ENCODE data around the gene RELA.

RELA gene

DNA sequence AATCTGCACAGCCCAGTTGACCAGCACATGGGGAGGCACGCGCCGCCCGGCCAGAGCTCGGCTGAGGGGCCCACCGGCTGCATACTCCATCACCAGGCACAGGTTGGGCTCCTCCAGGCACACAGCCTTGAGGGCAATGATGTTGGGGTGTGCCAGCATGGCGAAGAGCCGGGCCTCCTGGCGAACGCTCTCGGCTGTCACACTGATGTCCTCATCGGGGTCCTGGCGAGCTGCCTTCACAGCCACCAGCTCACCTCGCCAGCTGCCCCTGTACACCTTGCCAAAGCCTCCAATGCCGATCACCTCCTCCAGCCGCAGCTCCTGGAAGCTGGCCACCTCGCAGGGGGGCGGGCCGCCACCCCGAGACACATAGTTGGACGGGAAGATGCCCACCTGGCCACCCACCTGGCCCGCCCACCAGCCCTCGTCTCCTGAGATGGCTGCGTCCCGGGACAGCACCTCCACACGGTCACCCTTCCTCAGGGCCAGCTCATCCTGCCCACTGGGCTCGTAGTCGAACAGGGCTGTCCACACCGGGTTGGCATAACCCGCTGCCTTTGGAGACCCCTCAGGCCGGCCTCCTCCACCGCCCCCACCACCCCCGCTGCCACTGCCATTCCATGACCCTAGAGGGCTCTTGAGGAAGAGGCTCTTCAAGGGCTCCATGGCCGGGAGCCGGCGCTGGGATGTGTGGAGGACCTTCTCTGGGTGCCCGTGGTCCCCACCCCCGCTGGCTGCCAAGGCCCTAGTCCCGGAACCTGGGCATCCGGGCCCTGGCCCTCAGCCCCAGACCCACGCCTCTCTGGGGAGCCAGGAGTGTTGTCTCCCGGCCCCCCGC lies 49.4 kb downstream of the RELA start:
- no peak for FAIRE-seq
- DNase-seq (ENCODE audit: insufficient read length, low spot score) = no peak
- TF ChIP-seq POLR2A (IDR thresholded peaks at IDR 0.05; ENCODE audit: low read depth, low read length) = no peak

DNA sequence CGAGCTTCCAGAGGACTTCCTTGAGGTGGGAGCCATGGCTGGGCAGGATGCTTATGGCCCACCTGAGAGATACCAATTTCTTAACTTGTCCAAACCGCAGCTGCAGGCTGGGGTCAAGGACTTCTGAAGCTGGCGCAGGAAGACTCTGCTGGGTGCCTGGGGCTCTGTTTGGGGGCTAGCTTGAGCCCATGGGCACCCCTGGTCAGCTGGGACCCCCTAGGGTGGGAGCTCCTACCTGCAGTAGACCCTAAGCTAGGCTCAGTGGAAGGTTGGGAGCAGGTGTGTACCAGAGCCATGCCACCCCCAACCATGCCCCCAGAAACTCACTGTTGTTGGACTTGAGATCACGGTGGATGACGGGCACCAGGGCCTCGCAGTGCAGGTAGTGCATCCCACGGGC lies 50.0 kb downstream of the RELA start:
- no peak for FAIRE-seq
- TF ChIP-seq POLR2A (IDR thresholded peaks at IDR 0.05; ENCODE audit: low read depth, low read length) = no peak

DNA sequence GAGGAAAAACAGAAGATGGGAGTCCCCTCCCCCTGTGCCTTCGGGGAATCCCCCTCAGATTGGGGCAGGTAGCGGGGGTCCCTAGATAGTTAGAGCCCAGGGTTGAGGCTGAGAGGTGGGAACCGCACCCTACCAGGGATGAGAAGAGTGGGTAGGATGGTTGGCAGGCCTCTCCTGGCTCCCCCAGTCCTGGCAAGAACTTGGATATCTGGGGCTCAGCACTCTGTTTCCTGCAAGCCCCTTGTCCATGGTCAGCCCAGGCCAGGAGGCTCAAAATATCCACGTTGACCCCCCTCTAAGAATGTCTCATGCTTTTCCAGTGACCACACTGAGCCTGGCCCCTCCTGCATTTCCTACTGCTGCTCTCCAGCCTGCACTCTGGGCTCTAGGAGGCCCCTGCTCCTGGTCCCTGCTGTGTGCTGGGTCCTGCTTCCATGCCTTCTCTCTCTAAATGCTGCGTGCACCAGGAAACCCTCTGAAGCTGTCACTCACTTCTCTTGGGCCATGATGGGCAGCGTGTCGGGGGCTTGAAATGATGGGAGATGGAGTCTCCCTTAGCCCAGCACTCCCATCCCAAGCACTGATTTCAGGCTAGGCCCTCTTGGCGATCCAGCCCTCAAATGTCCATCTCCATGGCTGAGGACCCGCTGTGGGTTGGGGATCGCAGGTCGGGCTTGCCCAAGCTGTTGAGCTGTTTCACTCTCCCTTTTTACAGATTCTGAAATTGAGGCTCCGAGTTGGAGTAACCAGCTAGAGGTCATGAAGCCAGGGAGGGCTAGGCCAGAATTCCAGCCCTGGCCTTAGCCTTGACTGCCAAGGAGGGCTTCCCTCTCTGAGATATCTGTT lies 50.7 kb downstream of the RELA start:
- FAIRE-seq (no peak), DNase-seq (ENCODE audit: insufficient read length, low spot score) (no peak)
- no peak for TF ChIP-seq POLR2A (IDR thresholded peaks at IDR 0.05; ENCODE audit: low read depth, low read length)

More for the DNA sequence above, 50.0 kb downstream of the RELA start:
- no peak for DNase-seq (ENCODE audit: insufficient read length, low spot score)

DNA sequence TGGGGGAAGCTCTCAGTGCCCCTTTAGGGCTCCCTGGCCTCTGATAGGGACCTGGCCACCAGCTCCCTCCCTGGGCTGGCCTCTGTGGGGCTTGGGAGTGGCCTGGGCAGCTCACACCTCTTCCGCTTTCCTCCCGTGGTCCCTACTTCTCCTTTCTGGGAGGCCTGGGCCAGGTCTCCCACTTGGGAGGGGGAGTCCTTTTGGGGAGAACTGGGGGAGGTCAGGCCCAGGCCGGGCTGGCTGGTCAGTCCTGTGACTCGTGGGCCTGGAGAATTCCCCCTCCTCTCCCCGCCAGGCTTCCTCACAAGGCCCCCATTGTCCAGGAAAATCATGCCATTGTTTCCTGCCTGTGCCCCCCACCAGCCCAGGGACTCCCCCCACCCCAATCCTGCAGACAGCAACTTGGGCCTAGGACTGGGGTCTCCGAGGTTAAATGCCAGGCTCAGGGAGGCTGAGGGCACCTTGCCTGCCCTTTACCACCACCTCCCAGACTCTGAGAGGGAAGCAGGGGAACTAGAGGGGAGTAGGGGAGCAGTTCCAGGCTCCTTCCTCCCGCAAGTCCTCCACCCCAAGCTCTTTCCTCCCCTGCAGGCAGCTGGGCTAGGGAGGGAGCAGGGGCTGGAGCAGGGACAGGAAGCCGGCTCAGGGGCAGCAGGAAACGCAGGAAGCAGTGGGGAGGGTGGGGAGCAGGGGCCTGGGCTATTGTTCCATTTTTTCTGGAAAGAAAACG lies 51.5 kb downstream of the RELA start:
- FAIRE-seq (no peak), DNase-seq (ENCODE audit: insufficient read length, low spot score) (no peak)
- no peak for TF ChIP-seq POLR2A (IDR thresholded peaks at IDR 0.05; ENCODE audit: low read depth, low read length)

GRCh38 chr11:65610404-65610803 lies 52.3 kb downstream of the RELA start:
- no peak for FAIRE-seq
- TF ChIP-seq POLR2A (IDR thresholded peaks at IDR 0.05; ENCODE audit: low read depth, low read length) = no peak
- no peak for DNase-seq (ENCODE audit: insufficient read length, low spot score)

DNA sequence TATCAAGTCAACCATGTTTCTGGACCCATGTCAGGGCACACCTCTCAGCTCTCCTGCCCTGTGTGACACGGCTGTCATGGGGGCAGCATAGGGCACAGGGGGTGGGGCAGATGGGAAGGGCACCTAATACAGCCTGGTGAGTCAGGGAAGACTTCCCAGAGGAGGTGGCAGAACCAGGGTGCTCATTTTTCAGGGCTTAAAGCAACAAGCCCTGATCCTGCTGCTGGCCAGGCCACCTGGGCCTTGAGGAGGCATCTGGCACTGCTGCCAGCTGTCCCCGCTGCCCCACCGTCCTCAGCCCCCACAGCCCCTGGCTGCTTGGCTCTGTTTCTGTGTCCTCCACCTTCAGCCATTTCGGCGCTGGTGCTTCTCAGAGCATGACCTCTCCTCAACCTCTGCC lies 53.1 kb downstream of the RELA start:
- DNase-seq (ENCODE audit: insufficient read length, low spot score) = no peak
- TF ChIP-seq POLR2A (IDR thresholded peaks at IDR 0.05; ENCODE audit: low read depth, low read length) = no peak
- FAIRE-seq = no peak

GRCh38 chr11:65609229-65609628 lies 53.5 kb downstream of the RELA start:
- no peak for FAIRE-seq
- TF ChIP-seq POLR2A (IDR thresholded peaks at IDR 0.05; ENCODE audit: low read depth, low read length) = no peak
- no peak for DNase-seq (ENCODE audit: insufficient read length, low spot score)

DNA sequence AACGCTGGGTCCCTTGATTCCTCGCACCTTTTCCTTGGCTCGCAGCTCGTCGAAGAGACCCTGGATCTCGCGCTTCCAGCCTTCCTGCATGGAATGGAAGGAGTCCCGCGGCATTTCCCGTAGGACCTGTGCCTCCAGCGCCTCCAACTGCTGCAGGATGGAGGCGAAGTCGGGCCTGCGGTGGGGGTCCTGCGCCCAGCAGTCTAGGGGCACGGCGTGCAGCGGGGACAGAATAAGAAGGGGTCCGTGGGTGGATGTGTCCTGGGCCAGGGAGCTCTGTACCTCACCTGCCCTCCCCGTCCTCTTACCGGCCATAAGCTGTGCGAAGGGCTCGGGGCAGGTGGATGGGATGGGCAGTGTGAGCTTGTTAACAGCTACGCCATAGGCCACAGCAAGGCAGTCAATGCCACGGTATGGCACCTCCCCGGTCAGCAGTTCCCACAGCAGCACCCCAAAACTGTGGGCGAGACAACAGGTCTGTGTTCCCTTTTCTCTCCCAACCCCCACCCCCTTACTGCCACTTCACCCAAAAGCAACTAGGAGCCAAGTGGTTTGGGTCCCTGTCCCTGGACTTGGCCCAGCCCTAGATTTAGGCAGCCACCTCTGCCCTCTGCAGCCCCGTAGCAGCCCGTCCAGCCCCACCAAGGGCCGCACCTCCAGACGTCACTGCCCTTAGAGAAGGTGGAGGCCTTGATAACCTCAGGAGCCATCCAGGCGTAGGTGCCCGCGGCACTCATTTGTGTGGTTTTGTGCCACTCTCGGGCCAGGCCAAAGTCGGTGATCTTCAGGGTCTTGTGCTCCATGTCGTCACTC lies 54.9 kb downstream of the RELA start:
- no peak for TF ChIP-seq POLR2A (IDR thresholded peaks at IDR 0.05; ENCODE audit: low read depth, low read length)
- FAIRE-seq (no peak), DNase-seq (ENCODE audit: insufficient read length, low spot score) (no peak)

DNA sequence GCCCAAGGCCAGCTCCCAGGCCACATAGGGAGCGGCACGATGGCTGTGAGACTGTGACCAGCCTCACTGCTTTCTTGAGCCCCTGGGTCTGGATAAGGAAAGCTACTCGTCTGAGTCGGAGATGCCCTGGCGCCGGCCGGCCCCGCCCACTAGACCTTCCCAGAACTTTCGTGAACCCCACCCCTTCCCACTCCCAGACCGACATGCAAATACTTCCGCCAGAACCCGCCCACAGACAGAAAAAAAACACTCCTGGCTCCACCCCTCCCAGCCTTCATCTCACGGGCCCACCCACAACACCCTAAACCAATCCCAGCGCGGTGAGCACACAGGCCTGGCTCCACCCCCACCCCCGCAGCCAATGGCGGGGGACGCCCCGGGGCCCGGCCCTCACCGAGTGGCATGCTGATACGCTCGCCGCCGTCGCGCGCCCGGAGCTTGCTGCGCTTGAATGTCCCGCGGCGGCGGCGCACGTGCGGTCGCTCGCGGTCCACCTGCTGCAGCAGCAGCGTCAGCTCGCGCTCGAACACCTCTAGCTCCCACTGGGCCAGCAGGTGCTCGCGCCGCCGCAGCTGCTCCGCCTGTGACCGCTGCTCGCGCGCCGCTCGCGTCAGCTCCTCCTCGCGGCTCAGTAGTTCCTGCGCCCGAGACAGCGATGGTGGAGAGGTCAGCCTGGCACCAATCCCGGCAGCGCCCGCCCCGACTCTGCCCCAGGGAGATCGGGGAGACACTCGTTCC lies 55.7 kb downstream of the RELA start:
- DNase-seq (ENCODE audit: insufficient read length, low spot score) (no peak), FAIRE-seq (no peak)
- no peak for TF ChIP-seq POLR2A (IDR thresholded peaks at IDR 0.05; ENCODE audit: low read depth, low read length)

GRCh38 chr11:65604258-65604657 lies 58.5 kb downstream of the RELA start:
- no peak for FAIRE-seq

More at GRCh38 chr11:65604258-65604657, 58.5 kb downstream of the RELA start:
- DNase-seq (ENCODE audit: insufficient read length, low spot score) = no peak
- TF ChIP-seq POLR2A (IDR thresholded peaks at IDR 0.05; ENCODE audit: low read depth, low read length) = no peak
